SK-N-SH treated with all-trans-retinoic acid at 6 μM for 48 hours (cell line): ENCODE results near the gene URI1.
"Not testable (repeated sequence)": the region's sequence is repeated elsewhere in the genome, so short reads cannot be mapped to it uniquely, and the experiment has no call there.

Experiments used
- ATAC-seq: fragments of 200-7000 bp; cut with Tn5 transposase; 3 replicates; pipeline ENCODE4 v1.9.1; 2020; ENCODE audit warnings: mild to moderate bottlenecking, moderate library complexity
- ARNTL ChIP-seq: fragments of 450-650 bp; formaldehyde crosslinking; IDR thresholded peaks from 2 replicates; pipeline ENCODE4 v1.5.0; 2020; ENCODE audit warnings: low read depth, mild to moderate bottlenecking, moderate library complexity, borderline replicate concordance
- BACH2 ChIP-seq: fragments of 250-450 bp; sonication (Bioruptor Pico); IDR thresholded peaks from 2 replicates; pipeline ENCODE4 v1.9.0; 2021; ENCODE audit warnings: mild to moderate bottlenecking, borderline replicate concordance
- CREB5 ChIP-seq: fragments of 250-450 bp; sonication (Bioruptor Pico); IDR thresholded peaks from 2 replicates; pipeline ENCODE4 v1.5.1; 2020; ENCODE audit warnings: low read depth, mild to moderate bottlenecking, moderate library complexity
- CSDC2 ChIP-seq: fragments of 250-450 bp; sonication (Bioruptor Pico); IDR thresholded peaks from 2 replicates; pipeline ENCODE4 v1.5.0; 2020; ENCODE audit warnings: mild to moderate bottlenecking, moderate library complexity
- ESRRG ChIP-seq: fragments of 250-450 bp; sonication (Bioruptor Pico); IDR thresholded peaks from 2 replicates; pipeline ENCODE4 v1.6.1; 2021; ENCODE audit warnings: mild to moderate bottlenecking
- GLIS3 ChIP-seq: fragments of 250-450 bp; sonication (Bioruptor Pico); IDR thresholded peaks from 2 replicates; pipeline ENCODE4 v1.5.0; 2020; ENCODE audit warnings: mild to moderate bottlenecking, moderate library complexity
- ISL1 ChIP-seq: fragments of 250-450 bp; sonication (Bioruptor Pico); IDR thresholded peaks from 2 replicates; pipeline ENCODE4 v2.1.2; 2022; ENCODE audit warnings: mild to moderate bottlenecking, moderate library complexity
- OSR1 ChIP-seq: fragments of 250-450 bp; sonication (Bioruptor Pico); IDR thresholded peaks from 2 replicates; pipeline ENCODE4 v1.8.0; 2022; ENCODE audit warnings: moderate library complexity, mild to moderate bottlenecking, inconsistent platforms
- PATZ1 ChIP-seq: fragments of 250-450 bp; sonication (Bioruptor Pico); IDR thresholded peaks from 2 replicates; pipeline ENCODE4 v1.8.0; 2020; ENCODE audit warnings: mild to moderate bottlenecking, moderate library complexity, borderline replicate concordance
- POU6F1 ChIP-seq: fragments of 250-450 bp; sonication (Bioruptor Pico); IDR thresholded peaks from 2 replicates; pipeline ENCODE4 v1.8.0; 2021; ENCODE audit warnings: low read depth, mild to moderate bottlenecking, moderate library complexity, borderline replicate concordance
- PPARA ChIP-seq: fragments of 250-450 bp; sonication (Bioruptor Pico); IDR thresholded peaks from 2 replicates; pipeline ENCODE4 v1.5.0; 2020; ENCODE audit warnings: mild to moderate bottlenecking, borderline replicate concordance
- RARB ChIP-seq: fragments of 250-450 bp; sonication (Bioruptor Pico); IDR thresholded peaks from 2 replicates; pipeline ENCODE4 v1.8.0; 2021; ENCODE audit warnings: mild to moderate bottlenecking, moderate library complexity
- SNAI2 ChIP-seq: fragments of 250-450 bp; sonication (Bioruptor Pico); IDR thresholded peaks from 2 replicates; pipeline ENCODE4 v1.5.0; 2020; ENCODE audit warnings: mild to moderate bottlenecking, moderate library complexity
- TOX ChIP-seq: fragments of 250-450 bp; sonication (Bioruptor Pico); IDR thresholded peaks from 2 replicates; pipeline ENCODE4 v1.8.0; 2021; ENCODE audit warnings: mild to moderate bottlenecking, moderate library complexity, borderline replicate concordance
- TSHZ2 ChIP-seq: fragments of 250-450 bp; sonication (Bioruptor Pico); IDR thresholded peaks from 2 replicates; pipeline ENCODE4 v1.5.0; 2020; ENCODE audit warnings: mild to moderate bottlenecking, moderate library complexity
- ZC3H10 ChIP-seq: fragments of 250-450 bp; sonication (Bioruptor Pico); IDR thresholded peaks from 2 replicates; pipeline ENCODE4 v1.5.1; 2021; ENCODE audit warnings: mild to moderate bottlenecking, moderate library complexity
- ZFP3 ChIP-seq: fragments of 250-450 bp; sonication (Bioruptor Pico); IDR thresholded peaks from 2 replicates; pipeline ENCODE4 v1.5.0; 2020; ENCODE audit warnings: mild to moderate bottlenecking, moderate library complexity
- ZFP30 ChIP-seq: fragments of 450-650 bp; formaldehyde crosslinking; IDR thresholded peaks from 2 replicates; pipeline ENCODE4 v1.5.0; 2022; ENCODE audit warnings: mild to moderate bottlenecking, moderate library complexity
- ZNF70 ChIP-seq: fragments of 450-650 bp; formaldehyde crosslinking; IDR thresholded peaks from 2 replicates; pipeline ENCODE4 v1.5.0; 2020; ENCODE audit warnings: mild to moderate bottlenecking, moderate library complexity
- ZNF8 ChIP-seq: fragments of 450-650 bp; formaldehyde crosslinking; IDR thresholded peaks from 2 replicates; pipeline ENCODE4 v1.5.0; 2020; ENCODE audit warnings: mild to moderate bottlenecking, moderate library complexity

The URI1 gene

GRCh38 chr19:29946645-29947044 is 4.6 kb downstream of the URI1 start:
- TF ChIP-seq GLIS3 (CRISPR knock-in tag) (no peak), ZC3H10 (CRISPR knock-in tag) (no peak), OSR1 (CRISPR knock-in tag) (no peak), RARB (CRISPR knock-in tag) (no peak), TSHZ2 (no peak), ZFP3 (no peak)
- ATAC-seq, result no peak

GRCh38 chr19:29947871-29948270 is 5.8 kb downstream of the URI1 start:
- ATAC-seq, result no peak

GRCh38 chr19:29948759-29949470 is 6.9 kb downstream of the URI1 start:
- not testable (repeated sequence) for ATAC-seq

More at GRCh38 chr19:29947871-29948270, 5.8 kb downstream of the URI1 start:
- TF ChIP-seq ZFP3 (no peak), TSHZ2 (no peak), BACH2 (CRISPR knock-in tag) (no peak), PPARA (CRISPR knock-in tag) (no peak), RARB (CRISPR knock-in tag) (no peak), ZNF8 (no peak), ZFP30 (CRISPR knock-in tag) (no peak), TOX (no peak), ARNTL (CRISPR knock-in tag) (no peak), ESRRG (CRISPR knock-in tag) (no peak), ZC3H10 (CRISPR knock-in tag) (no peak), CREB5 (CRISPR knock-in tag) (no peak), SNAI2 (CRISPR knock-in tag) (no peak), PATZ1 (CRISPR knock-in tag) (no peak), ISL1 (CRISPR knock-in tag) (no peak), OSR1 (CRISPR knock-in tag) (no peak), ZNF70 (no peak), CSDC2 (CRISPR knock-in tag) (no peak), GLIS3 (CRISPR knock-in tag) (no peak)

GRCh38 chr19:29952177-29952576 is 10.1 kb downstream of the URI1 start:
- no peak for ATAC-seq
- TF ChIP-seq PATZ1 (CRISPR knock-in tag) (no peak), RARB (CRISPR knock-in tag) (no peak), GLIS3 (CRISPR knock-in tag) (no peak), TSHZ2 (no peak), ARNTL (CRISPR knock-in tag) (no peak), POU6F1 (CRISPR knock-in tag) (no peak)
